ENCODE data around the gene PTH2R. TPM values are rescaled to one million over a fixed set of nuclear protein-coding genes. Genes with fewer than 3 reads are reported as not detected.
A peak's percentile ranks its signal among the peaks of the same experiment; 100 is the strongest.

Gene PTH2R
- total RNA-seq, 1 experiment from 2014 or later = 0.12 TPM

- H3K4me2 ChIP-seq (ENCODE audit: low read length) = no peak overlapping the region
- peak; percentile 83 for TF ChIP-seq RAD21 (IDR thresholded peaks at IDR 0.05; ENCODE audit: low read depth)
- TF ChIP-seq CTCF (IDR thresholded peaks at IDR 0.05 in 2 of 3, conservative IDR thresholded peaks at IDR 0.05 in 1 of 3; ENCODE audit: borderline replicate concordance in 1 of 3, insufficient read depth in 1 of 3, low read depth in 2 of 3, low read length in 2 of 3) = peak; percentile 58 to 79 (median 74)
- no peak for TF ChIP-seq SRF (IDR thresholded peaks at IDR 0.05; ENCODE audit: low read depth)
- H2AFZ ChIP-seq (ENCODE audit: low read depth, low read length, poor library complexity, severe bottlenecking) = no peak overlapping the region
- no peaks in the 10 kb centered on the region for H3K79me2 ChIP-seq (ENCODE audit: insufficient read depth, low read length)
- ATAC-seq (peak; percentile 90), DNase-seq (ENCODE audit: low read depth, low spot score) (peak; percentile 44)
- intact Hi-C loops (cut with micrococcal nuclease) = loop anchor here (1.0 to 2.0 kb wide), 3 partner anchors 317 to 854 kb away; no protein-coding TSS in a partner anchor
- no peaks in the 10 kb centered on the region for H3K36me3 ChIP-seq (ENCODE audit: control insufficient read depth in 1 of 2, insufficient read depth in 2 of 2, low read length in 2 of 2)
- H3K27ac ChIP-seq (ENCODE audit: low read depth, low read length) = no peak overlapping the region
- H3K9me2 ChIP-seq (ENCODE audit: insufficient read depth) = no peaks in the 10 kb centered on the region
- H3K9me3 ChIP-seq (ENCODE audit: control insufficient read depth in 1 of 2, insufficient read depth in 1 of 2, low read depth in 1 of 2, low read length in 2 of 2) = no peaks in the 10 kb centered on the region
- no peaks in the 10 kb centered on the region for H3K4me1 ChIP-seq (ENCODE audit: control insufficient read depth in 1 of 2, insufficient read depth in 2 of 2, low read length in 2 of 2)
- RAD21 ChIA-PET (ENCODE audit: low non-redundant PET in 1 of 2, low total read pairs in 2 of 2, uncharacterized antibody in 2 of 2, unreplicated experiment in 2 of 2) = interaction anchor here in 1 of 2 experiments (0.5 kb wide), 1 partner anchor 72 kb away, joined by 3 read pairs; no protein-coding TSS in a partner anchor
- no peak overlapping the region for H3K4me3 ChIP-seq (replicated peaks in 1 of 2; ENCODE audit: low read depth in 1 of 2, low read length in 2 of 2)
- POLR2A ChIA-PET = no interaction called here
- CTCF ChIA-PET = interaction anchor here (0.7 to 1.7 kb wide), 7 partner anchors 14 to 865 kb away, joined by 3 to 12 read pairs (median 5); no protein-coding TSS in a partner anchor
- no peaks in the 10 kb centered on the region for H4K20me1 ChIP-seq (ENCODE audit: insufficient read depth)
- no TSS peak for BruUV-seq (replicated peaks)
- no peak overlapping the region for H3K9ac ChIP-seq (ENCODE audit: low read length)
- H3K27me3 ChIP-seq (ENCODE audit: insufficient read depth, low read length) = no peaks in the 10 kb centered on the region
Measured at GRCh38 chr2:208466151-208466919, 59.7 kb downstream of the PTH2R start.

GRCh38 chr2:208466920-208467298 is 60.3 kb downstream of the PTH2R start:
- Histone ChIP-seq H3K79me2 (ENCODE audit: insufficient read depth, low read length) (no peaks in the 10 kb centered on the region), H3K9me2 (ENCODE audit: insufficient read depth) (no peaks in the 10 kb centered on the region), H3K9ac (ENCODE audit: low read length) (no peak overlapping the region), H3K36me3 (ENCODE audit: control insufficient read depth in 1 of 2, insufficient read depth in 2 of 2, low read length in 2 of 2) (no peaks in the 10 kb centered on the region), H3K27ac (ENCODE audit: low read depth, low read length) (no peak overlapping the region), H3K4me2 (ENCODE audit: low read length) (no peak overlapping the region), H3K27me3 (ENCODE audit: insufficient read depth, low read length) (no peaks in the 10 kb centered on the region), H2AFZ (ENCODE audit: low read depth, low read length, poor library complexity, severe bottlenecking) (no peak overlapping the region), H4K20me1 (ENCODE audit: insufficient read depth) (no peaks in the 10 kb centered on the region), H3K4me1 (ENCODE audit: control insufficient read depth in 1 of 2, insufficient read depth in 2 of 2, low read length in 2 of 2) (no peaks in the 10 kb centered on the region), H3K9me3 (ENCODE audit: control insufficient read depth in 1 of 2, insufficient read depth in 1 of 2, low read depth in 1 of 2, low read length in 2 of 2) (no peaks in the 10 kb centered on the region), H3K4me3 (replicated peaks in 1 of 2; ENCODE audit: low read depth in 1 of 2, low read length in 2 of 2) (no peak overlapping the region)
- ChIA-PET POLR2A (no interaction called here), CTCF (interaction anchor here (0.7 to 1.7 kb wide), 7 partner anchors 13 to 864 kb away, joined by 3 to 12 read pairs (median 5); no protein-coding TSS in a partner anchor), RAD21 (ENCODE audit: low non-redundant PET in 1 of 2, low total read pairs in 2 of 2, uncharacterized antibody in 2 of 2, unreplicated experiment in 2 of 2) (interaction anchor here in 1 of 2 experiments (0.5 kb wide), 1 partner anchor 71 kb away, joined by 3 read pairs; no protein-coding TSS in a partner anchor)
- DNase-seq (ENCODE audit: low read depth, low spot score) = no peak
- TF ChIP-seq ATF3 (IDR thresholded peaks at IDR 0.05) = no peak
- no TSS peak for BruUV-seq (replicated peaks)
- intact Hi-C loops (cut with micrococcal nuclease) = loop anchor here (1.0 to 2.0 kb wide), 3 partner anchors 316 to 854 kb away; no protein-coding TSS in a partner anchor
- ATAC-seq = no peak

Measured in HCT116 (cell line).